A673 (cell line): ENCODE results near the gene CHGA.

Experiments used
- CTCF ChIP-seq: fragments of 300-800, 200-600 bp; sonication (generic); conservative IDR thresholded peaks from 2 replicates; pipeline ENCODE4 v1.5.1; 2017; ENCODE audit warnings: low read depth, mild to moderate bottlenecking, antibody characterized with exemption, low read length, moderate library complexity, mixed read lengths
- EZH2 ChIP-seq: fragments of 200-600 bp; sonication (generic); IDR thresholded peaks from 2 replicates; pipeline ENCODE4 v1.6.1; 2017; ENCODE audit warnings: borderline replicate concordance, low read depth, mild to moderate bottlenecking, mixed read lengths, antibody characterized with exemption, low read length; ENCODE audit not compliant: poor library complexity, severe bottlenecking

GRCh38 chr14:92962031-92962830, 39.3 kb downstream of the CHGA start:
- TF ChIP-seq CTCF = no peak
- TF ChIP-seq EZH2 = no peak
